Endodermal cell (in vitro differentiated cells): ENCODE measurements around the gene ABCC1. TPM values are rescaled to one million over a fixed set of nuclear protein-coding genes. Genes with fewer than 3 reads are reported as not detected.

Experiments
- DNase-seq: peaks from one replicate; pipeline ENCODE4 v3.0.0-alpha.2; 2017
- H3K27ac ChIP-seq: 2 replicates; pipeline ENCODE4 v1.5.1; 2013; ENCODE audit warnings: mild to moderate bottlenecking, low read depth, low read length, moderate library complexity
- H3K27me3 ChIP-seq: 2 replicates; pipeline ENCODE4 v1.6.1; 2013; ENCODE audit warnings: mild to moderate bottlenecking, low read length, moderate library complexity; ENCODE audit not compliant: insufficient read depth, control insufficient read depth, poor library complexity, severe bottlenecking
- H3K36me3 ChIP-seq: 2 replicates; pipeline ENCODE4 v1.7.0; 2013; ENCODE audit warnings: mild to moderate bottlenecking, low read length, moderate library complexity; ENCODE audit not compliant: control insufficient read depth, insufficient read depth
- H3K4me1 ChIP-seq: one replicate; pipeline ENCODE4 v1.7.0; 2013; ENCODE audit warnings: low read length; ENCODE audit not compliant: control insufficient read depth, insufficient read depth
- H3K4me3 ChIP-seq: 2 replicates; pipeline ENCODE4 v1.5.1; 2013; ENCODE audit warnings: mild to moderate bottlenecking, low read length, moderate library complexity
- H3K9ac ChIP-seq: 2 replicates; pipeline ENCODE4 v1.6.1; 2013; ENCODE audit warnings: mild to moderate bottlenecking, low read length, moderate library complexity; ENCODE audit not compliant: poor library complexity, severe bottlenecking; ENCODE audit errors: extremely low read depth
- H3K9me3 ChIP-seq: 2 replicates; pipeline ENCODE4 v1.6.1; 2013; ENCODE audit warnings: mild to moderate bottlenecking, low read length, moderate library complexity; ENCODE audit not compliant: control insufficient read depth
- H3K27ac Mint-ChIP-seq: 2 replicates; pipeline ENCODE4 v1.8.0; 2020; ENCODE audit warnings: mixed read lengths
- H3K27me3 Mint-ChIP-seq: 2 replicates; pipeline ENCODE4 v1.8.0; 2021; ENCODE audit warnings: mild to moderate bottlenecking, mixed read lengths; ENCODE audit not compliant: insufficient read depth
- H3K36me3 Mint-ChIP-seq: 2 replicates; pipeline ENCODE4 v1.8.0; 2020; ENCODE audit warnings: low read depth, mixed read lengths
- H3K4me1 Mint-ChIP-seq: 2 replicates; pipeline ENCODE4 v1.8.0; 2020; ENCODE audit warnings: mixed read lengths
- H3K4me3 Mint-ChIP-seq: 2 replicates; pipeline ENCODE4 v1.8.0; 2020; ENCODE audit warnings: mild to moderate bottlenecking, moderate library complexity, mixed read lengths
- H3K9me3 Mint-ChIP-seq: 2 replicates; pipeline ENCODE4 v1.8.0; 2020; ENCODE audit warnings: mild to moderate bottlenecking, mixed read lengths
- WGBS, 2 experiments: methylation state at CpG; one replicate each; pipeline versions ENCODE4 v1.1.5 to v1.1.7; 2013; ENCODE audit warnings: missing lambda C conversion rate in 2 of 2, mixed read lengths in 1 of 2; ENCODE audit not compliant: insufficient coverage in 1 of 2, insufficient read length in 1 of 2; 5-methylcytosine and 5-hydroxymethylcytosine counted together
- total RNA-seq, 2 donors: library from RNA; stranded (reverse); fragmentation: NEBNext Ultra II Directional in 1 of 2; extraction: Animal tissue kit (Norgen Biotek cat#: 25700) in 1 of 2; gene quantifications; 2 replicates in 1 of 2; 3 replicates in 1 of 2; pipeline ENCODE4 v1.2.1, GENCODE V29; 2021
- TF ChIP-seq, protein P1 (sequence below): fragments of 200-600 bp; sonication (generic); conservative IDR thresholded peaks from 2 replicates; pipeline ENCODE4 v1.5.0; 2021; ENCODE audit warnings: antibody characterized with exemption, mild to moderate bottlenecking

Gene ABCC1
- total RNA-seq, 2 donors from 2014 or later: 47.1 to 51.2 TPM

DNA sequence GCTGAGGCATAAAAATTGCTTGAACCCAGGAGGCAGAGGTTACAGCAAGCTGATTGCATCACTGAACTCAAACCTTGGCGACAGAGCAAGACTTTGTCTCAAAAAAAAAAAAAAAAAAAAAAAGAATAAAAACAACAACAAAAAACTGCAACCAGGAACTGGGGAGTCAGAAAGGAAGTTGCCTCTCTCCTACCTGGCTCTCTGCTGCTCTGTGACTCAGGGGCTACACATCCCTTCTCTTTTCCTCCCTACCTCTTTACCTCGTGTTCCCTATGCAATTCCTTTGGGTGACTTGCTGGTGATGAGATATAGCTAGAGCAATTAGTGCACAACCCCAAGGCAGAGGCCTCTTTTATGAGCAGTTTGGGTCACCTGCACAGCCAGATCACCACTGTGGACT, 95.9 kb downstream of the ABCC1 start:
- H3K4me1 ChIP-seq: no peaks in the 10 kb centered on the region
- DNase-seq: no peak
- Mint-ChIP-seq H3K36me3 (peaks cover 59% of the 10 kb centered on the region), H3K4me1 (no peaks in the 10 kb centered on the region), H3K27me3 (no peaks in the 10 kb centered on the region), H3K27ac (no peak overlapping the region), H3K9me3 (no peaks in the 10 kb centered on the region), H3K4me3 (no peak overlapping the region)
- no peaks in the 10 kb centered on the region for H3K9me3 ChIP-seq
- H3K9ac ChIP-seq: no peak overlapping the region
- H3K36me3 ChIP-seq: peaks cover 58% of the 10 kb centered on the region
- H3K27ac ChIP-seq: no peak overlapping the region
- WGBS, 2 experiments: 84% methylated on average over 2 of the region's 2 CpGs; no CpG with 5 or more reads in 1 of the 2 experiments
- no peak overlapping the region for H3K4me3 ChIP-seq
- TF ChIP-seq, protein P1, sequence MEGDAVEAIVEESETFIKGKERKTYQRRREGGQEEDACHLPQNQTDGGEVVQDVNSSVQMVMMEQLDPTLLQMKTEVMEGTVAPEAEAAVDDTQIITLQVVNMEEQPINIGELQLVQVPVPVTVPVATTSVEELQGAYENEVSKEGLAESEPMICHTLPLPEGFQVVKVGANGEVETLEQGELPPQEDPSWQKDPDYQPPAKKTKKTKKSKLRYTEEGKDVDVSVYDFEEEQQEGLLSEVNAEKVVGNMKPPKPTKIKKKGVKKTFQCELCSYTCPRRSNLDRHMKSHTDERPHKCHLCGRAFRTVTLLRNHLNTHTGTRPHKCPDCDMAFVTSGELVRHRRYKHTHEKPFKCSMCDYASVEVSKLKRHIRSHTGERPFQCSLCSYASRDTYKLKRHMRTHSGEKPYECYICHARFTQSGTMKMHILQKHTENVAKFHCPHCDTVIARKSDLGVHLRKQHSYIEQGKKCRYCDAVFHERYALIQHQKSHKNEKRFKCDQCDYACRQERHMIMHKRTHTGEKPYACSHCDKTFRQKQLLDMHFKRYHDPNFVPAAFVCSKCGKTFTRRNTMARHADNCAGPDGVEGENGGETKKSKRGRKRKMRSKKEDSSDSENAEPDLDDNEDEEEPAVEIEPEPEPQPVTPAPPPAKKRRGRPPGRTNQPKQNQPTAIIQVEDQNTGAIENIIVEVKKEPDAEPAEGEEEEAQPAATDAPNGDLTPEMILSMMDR: no peak
- H3K27me3 ChIP-seq: no peaks in the 10 kb centered on the region

DNA sequence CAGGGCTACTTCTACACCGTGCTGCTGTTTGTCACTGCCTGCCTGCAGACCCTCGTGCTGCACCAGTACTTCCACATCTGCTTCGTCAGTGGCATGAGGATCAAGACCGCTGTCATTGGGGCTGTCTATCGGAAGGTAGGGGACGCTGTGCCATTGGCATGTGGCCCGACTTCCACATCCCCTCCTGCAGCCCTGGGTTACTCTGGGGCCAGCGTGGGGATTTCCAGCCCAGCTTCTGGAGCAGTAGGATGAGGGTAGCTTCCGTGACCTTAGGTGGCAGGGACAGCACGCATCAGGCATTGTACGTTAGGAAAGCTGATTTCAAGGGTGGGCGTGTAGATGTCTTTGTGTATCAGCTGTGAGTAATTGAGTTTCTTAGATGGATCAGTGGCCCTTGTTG, 96.5 kb downstream of the ABCC1 start:
- Histone ChIP-seq H3K27me3 (no peaks in the 10 kb centered on the region), H3K27ac (no peak overlapping the region), H3K4me1 (no peaks in the 10 kb centered on the region), H3K9ac (no peak overlapping the region), H3K36me3 (peaks cover 60% of the 10 kb centered on the region), H3K4me3 (no peak overlapping the region), H3K9me3 (no peaks in the 10 kb centered on the region)
- peak; percentile 83 for DNase-seq
- H3K27me3 Mint-ChIP-seq: no peaks in the 10 kb centered on the region
- H3K4me1 Mint-ChIP-seq: no peaks in the 10 kb centered on the region
- H3K36me3 Mint-ChIP-seq: peaks cover 62% of the 10 kb centered on the region
- no peaks in the 10 kb centered on the region for H3K9me3 Mint-ChIP-seq
- 91 to 92% methylated on average over 9 to 12 of the region's 12 CpGs for WGBS, 2 experiments
- H3K27ac Mint-ChIP-seq: peak overlapping the region; percentile 35
- TF ChIP-seq, protein P1: peak; percentile 73
- no peak overlapping the region for H3K4me3 Mint-ChIP-seq

DNA sequence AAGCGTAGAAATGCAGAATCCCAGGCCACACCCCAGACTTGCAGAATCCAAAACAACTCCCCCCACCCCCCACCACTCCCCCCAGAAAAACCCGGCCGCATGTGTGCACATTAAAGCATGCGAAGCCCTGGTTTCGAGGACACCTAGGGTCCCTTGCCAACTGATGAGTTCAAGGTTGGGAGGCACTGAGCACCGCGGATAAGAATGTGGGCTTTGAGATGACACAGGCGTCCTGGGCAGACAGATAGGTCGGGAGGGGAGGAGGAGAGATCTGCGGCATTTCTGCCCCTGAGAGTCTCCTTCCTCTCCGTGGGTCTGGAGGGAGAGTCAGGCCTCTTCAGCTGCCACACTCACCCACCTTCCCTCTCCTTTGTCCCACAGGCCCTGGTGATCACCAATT, 98.3 kb downstream of the ABCC1 start:
- Histone ChIP-seq H3K4me3 (no peak overlapping the region), H3K36me3 (peaks cover 58% of the 10 kb centered on the region), H3K4me1 (no peaks in the 10 kb centered on the region), H3K9ac (no peak overlapping the region), H3K27me3 (no peaks in the 10 kb centered on the region), H3K27ac (no peak overlapping the region), H3K9me3 (no peaks in the 10 kb centered on the region)
- H3K9me3 Mint-ChIP-seq: no peaks in the 10 kb centered on the region
- 93 to 96% methylated on average over 5 to 11 of the region's 11 CpGs for WGBS, 2 experiments
- peaks cover 66% of the 10 kb centered on the region for H3K36me3 Mint-ChIP-seq
- H3K4me1 Mint-ChIP-seq: no peaks in the 10 kb centered on the region
- DNase-seq: no peak
- H3K4me3 Mint-ChIP-seq: no peak overlapping the region
- H3K27ac Mint-ChIP-seq: no peak overlapping the region
- H3K27me3 Mint-ChIP-seq: no peaks in the 10 kb centered on the region
- TF ChIP-seq, protein P1: no peak
